Astrocyte (in vitro differentiated cells and primary cell): ENCODE data around the gene SH3GL2.

Experiments used
- CTCF ChIP-seq: IDR thresholded peaks from 2 replicates; pipeline ENCODE4 v1.5.1; 2011; ENCODE audit warnings: low read depth, mild to moderate bottlenecking, inconsistent platforms, low read length, moderate library complexity; ENCODE audit not compliant: insufficient read depth
- EZH2 ChIP-seq: IDR thresholded peaks from 2 replicates; pipeline ENCODE4 v1.6.1; 2012; ENCODE audit warnings: mild to moderate bottlenecking, low read length, inconsistent platforms; ENCODE audit not compliant: insufficient read depth

DNA sequence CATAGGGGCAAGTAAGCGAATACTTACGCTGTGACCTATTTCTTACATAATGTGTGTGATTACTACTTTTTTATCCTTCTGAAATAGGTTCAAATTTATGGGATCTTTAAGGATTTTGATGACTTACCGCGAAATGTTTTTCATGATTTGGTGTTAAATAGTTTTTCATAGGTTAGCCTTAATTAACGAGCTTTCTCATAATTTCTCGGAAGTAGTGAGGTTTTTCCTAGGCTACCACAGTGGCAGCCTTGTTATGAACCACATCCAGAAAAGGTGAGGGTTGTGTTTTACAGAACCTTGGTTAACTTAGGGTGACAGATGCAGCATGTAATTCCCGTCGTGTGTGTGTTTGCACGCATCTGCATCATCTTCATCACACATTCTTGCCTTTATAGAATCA, 1.3 kb downstream of the SH3GL2 start:
- TF ChIP-seq CTCF = no peak
- no peak for TF ChIP-seq EZH2
